ENCODE results near the gene ZNF407. TPM values are rescaled to one million over a fixed set of nuclear protein-coding genes. Genes with fewer than 3 reads are reported as not detected.

The ZNF407 gene
- total and polyA plus RNA-seq, 9 donors, result 5.3 to 22.3 (median 18.7) TPM

DNA sequence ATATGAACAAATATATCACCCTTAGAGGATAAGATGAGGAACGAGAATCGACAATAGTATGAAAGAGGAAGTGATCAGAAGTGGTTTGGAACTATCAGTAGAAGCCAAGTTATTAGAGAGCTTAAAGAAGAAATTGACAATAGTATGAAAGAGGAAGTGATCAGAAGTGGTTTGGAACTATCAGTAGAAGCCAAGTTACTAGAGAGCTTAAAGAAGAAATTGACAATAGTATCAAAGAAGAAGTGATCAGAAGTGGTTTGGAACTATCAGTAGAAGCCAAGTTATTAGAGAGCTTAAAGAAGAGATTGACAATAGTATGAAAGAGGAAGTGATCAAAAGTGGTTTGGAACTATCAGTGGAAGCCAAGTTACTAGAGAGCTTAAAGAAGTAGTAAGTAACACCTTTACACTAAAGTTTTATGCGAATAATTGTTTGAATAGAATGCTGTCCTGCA lies 175.5 kb downstream of the ZNF407 start:
- H3K27me3 ChIP-seq, result no peaks in the 10 kb centered on the region
- H3K27ac ChIP-seq, result no peak overlapping the region
- 94 to 98% (median 95%) methylated on average over 3 of the region's 3 CpGs for WGBS, 3 donors
- H3K9me3 ChIP-seq, result no peaks in the 10 kb centered on the region
- no peaks in the 10 kb centered on the region for H3K4me1 ChIP-seq (ENCODE audit: insufficient read depth)
- intact Hi-C loops (cut with DNase I), result no loop called here
- no peak for DNase-seq
- TF ChIP-seq EP300 (IDR thresholded peaks at IDR 0.05) (no peak), POLR2A (IDR thresholded peaks at IDR 0.05) (no peak)
- TF ChIP-seq, protein P1, sequence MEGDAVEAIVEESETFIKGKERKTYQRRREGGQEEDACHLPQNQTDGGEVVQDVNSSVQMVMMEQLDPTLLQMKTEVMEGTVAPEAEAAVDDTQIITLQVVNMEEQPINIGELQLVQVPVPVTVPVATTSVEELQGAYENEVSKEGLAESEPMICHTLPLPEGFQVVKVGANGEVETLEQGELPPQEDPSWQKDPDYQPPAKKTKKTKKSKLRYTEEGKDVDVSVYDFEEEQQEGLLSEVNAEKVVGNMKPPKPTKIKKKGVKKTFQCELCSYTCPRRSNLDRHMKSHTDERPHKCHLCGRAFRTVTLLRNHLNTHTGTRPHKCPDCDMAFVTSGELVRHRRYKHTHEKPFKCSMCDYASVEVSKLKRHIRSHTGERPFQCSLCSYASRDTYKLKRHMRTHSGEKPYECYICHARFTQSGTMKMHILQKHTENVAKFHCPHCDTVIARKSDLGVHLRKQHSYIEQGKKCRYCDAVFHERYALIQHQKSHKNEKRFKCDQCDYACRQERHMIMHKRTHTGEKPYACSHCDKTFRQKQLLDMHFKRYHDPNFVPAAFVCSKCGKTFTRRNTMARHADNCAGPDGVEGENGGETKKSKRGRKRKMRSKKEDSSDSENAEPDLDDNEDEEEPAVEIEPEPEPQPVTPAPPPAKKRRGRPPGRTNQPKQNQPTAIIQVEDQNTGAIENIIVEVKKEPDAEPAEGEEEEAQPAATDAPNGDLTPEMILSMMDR (IDR thresholded peaks at IDR 0.05), result no peak
- no peaks in the 10 kb centered on the region for H3K36me3 ChIP-seq
- H3K4me3 ChIP-seq, result no peak overlapping the region

DNA sequence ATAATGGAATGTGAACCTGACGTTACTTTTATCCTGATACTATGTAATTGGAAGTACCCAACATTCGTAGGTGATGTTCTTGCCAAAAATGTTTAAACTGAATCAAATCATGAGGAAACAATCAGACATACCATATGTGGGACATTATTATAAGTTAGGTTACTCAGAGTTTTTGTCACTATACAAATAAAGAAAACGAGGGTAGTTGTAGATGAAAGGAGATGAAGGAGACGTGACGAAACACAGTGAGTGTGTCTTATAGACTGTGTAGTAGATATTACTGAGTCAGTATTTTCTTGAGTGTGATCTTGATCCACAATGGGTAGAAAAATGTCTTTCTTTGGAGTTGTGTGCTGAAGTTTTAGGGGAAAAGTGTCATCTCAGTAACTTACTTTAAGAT lies 176.8 kb downstream of the ZNF407 start:
- no peak for DNase-seq
- Histone ChIP-seq H3K9me3 (no peaks in the 10 kb centered on the region), H3K4me1 (ENCODE audit: insufficient read depth) (no peaks in the 10 kb centered on the region), H3K36me3 (no peaks in the 10 kb centered on the region), H3K4me3 (no peak overlapping the region), H3K27ac (no peak overlapping the region), H3K27me3 (no peaks in the 10 kb centered on the region)
- intact Hi-C loops (cut with DNase I), result no loop called here
- WGBS, 3 donors, result 95 to 97% (median 96%) methylated on average over 5 of the region's 5 CpGs
- no peak for TF ChIP-seq POLR2A (IDR thresholded peaks at IDR 0.05)
- TF ChIP-seq EP300 (IDR thresholded peaks at IDR 0.05), result no peak
- TF ChIP-seq, protein P1 (IDR thresholded peaks at IDR 0.05), result no peak

DNA sequence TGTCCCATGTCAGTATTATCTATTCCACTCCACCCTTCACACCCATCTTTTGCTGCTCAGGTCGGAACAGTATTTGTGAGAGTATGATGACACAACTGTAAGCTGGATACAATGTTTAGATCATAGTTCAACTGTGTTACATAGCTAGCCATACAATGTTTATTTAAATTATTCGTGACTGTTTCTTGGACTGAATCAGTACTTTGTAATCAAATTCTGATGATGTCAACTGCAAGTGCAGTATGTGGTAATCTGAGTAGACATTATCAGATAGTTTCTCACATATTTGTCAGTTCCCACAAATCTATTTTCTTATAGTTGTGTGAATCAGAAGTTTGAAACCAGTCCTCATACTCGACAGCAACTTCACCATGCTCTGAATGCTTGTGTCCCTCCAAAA lies 177.6 kb downstream of the ZNF407 start:
- H3K27me3 ChIP-seq, result no peaks in the 10 kb centered on the region
- H3K4me1 ChIP-seq (ENCODE audit: insufficient read depth), result no peaks in the 10 kb centered on the region
- TF ChIP-seq POLR2A (IDR thresholded peaks at IDR 0.05), result no peak
- TF ChIP-seq, protein P1 (IDR thresholded peaks at IDR 0.05), result no peak
- no peak for TF ChIP-seq EP300 (IDR thresholded peaks at IDR 0.05)
- 89 to 92% (median 92%) methylated on average over 3 of the region's 3 CpGs for WGBS, 3 donors
- no peak overlapping the region for H3K27ac ChIP-seq
- H3K4me3 ChIP-seq, result no peak overlapping the region
- H3K36me3 ChIP-seq, result no peaks in the 10 kb centered on the region
- no peaks in the 10 kb centered on the region for H3K9me3 ChIP-seq
- DNase-seq, result no peak
- intact Hi-C loops (cut with DNase I), result no loop called here

DNA sequence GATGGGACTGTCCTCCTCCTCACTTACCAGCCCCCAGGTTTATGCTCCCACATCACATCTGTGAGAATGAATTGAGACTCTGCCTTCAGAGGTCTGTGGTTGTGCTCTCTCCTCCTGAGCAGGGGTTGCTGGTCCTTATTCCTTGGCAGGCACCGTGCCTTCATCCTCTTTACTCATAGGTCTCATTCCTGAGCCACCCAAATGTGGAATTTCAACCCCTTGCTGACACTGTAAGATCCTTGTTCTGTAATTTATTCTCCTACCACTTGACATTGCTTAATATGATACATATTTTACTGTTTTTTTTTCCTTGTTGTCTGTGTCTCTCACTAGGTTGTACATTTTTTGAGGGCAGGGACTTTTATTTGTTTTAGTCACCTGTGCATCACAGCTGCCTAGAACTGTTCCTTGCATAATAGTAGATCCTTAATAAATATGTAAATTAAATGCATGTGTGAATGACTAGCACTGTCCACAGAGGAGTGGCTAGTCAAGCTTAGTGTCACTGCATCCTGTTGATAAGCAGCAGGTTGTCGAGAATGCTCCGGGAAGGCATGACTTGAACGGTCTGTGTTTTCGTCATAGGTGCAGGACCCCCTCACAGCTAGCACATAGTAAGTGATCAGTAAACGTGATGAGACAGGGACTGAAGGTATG lies 180.6 kb downstream of the ZNF407 start:
- no peak for TF ChIP-seq POLR2A (IDR thresholded peaks at IDR 0.05)
- TF ChIP-seq, protein P1 (IDR thresholded peaks at IDR 0.05), result no peak
- no peak for TF ChIP-seq EP300 (IDR thresholded peaks at IDR 0.05)
- Histone ChIP-seq H3K27ac (no peak overlapping the region), H3K27me3 (no peaks in the 10 kb centered on the region), H3K36me3 (no peaks in the 10 kb centered on the region), H3K4me1 (ENCODE audit: insufficient read depth) (no peaks in the 10 kb centered on the region), H3K4me3 (no peak overlapping the region), H3K9me3 (no peaks in the 10 kb centered on the region)
- no peak for DNase-seq
- intact Hi-C loops (cut with DNase I), result no loop called here
- WGBS, 3 donors, result 87 to 93% (median 89%) methylated on average over 6 of the region's 6 CpGs
